Endothelial cell of umbilical vein (primary cell): ENCODE results near the gene DRAP1. TPM values are rescaled to one million over a fixed set of nuclear protein-coding genes. Genes with fewer than 3 reads are reported as not detected.

ENCODE experiments used
- BruUV-seq: library from RNA; stranded (reverse); fragments of 400-500 nt; replicated peaks from 2 replicates; lab custom pipeline; 2021; lab: Mats Ljungman, UMichigan
- CTCF ChIA-PET: fragments of 300-600, 350-600 bp; sonication (Branson Sonifier 250); formaldehyde crosslinking; loops from one replicate; lab custom pipeline; 2021; ENCODE audit warnings: antibody characterized with exemption, inconsistent platforms; lab: Charles Lee
- POLR2A ChIA-PET: fragments of 300-600, 350-600 bp; sonication (Branson Sonifier 250); formaldehyde crosslinking; loops from one replicate; lab custom pipeline; 2021; ENCODE audit warnings: antibody characterized with exemption, inconsistent platforms; lab: Charles Lee
- DNase-seq: peaks from one replicate; pipeline ENCODE4 v3.0.0-alpha.2; 2011; ENCODE audit warnings: low read depth, low spot score
- FAIRE-seq: peaks from 2 replicates; lab custom pipeline; 2011; peaks lifted over from hg19 to GRCh38; lab: Jason Lieb, UNC
- H2AFZ ChIP-seq: 2 replicates; pipeline ENCODE4 v1.6.0; 2012; ENCODE audit warnings: low read depth, low read length, control low read depth, inconsistent platforms
- H3K27ac ChIP-seq: 2 replicates; pipeline ENCODE4 v1.5.1; 2011; ENCODE audit warnings: low read depth, mild to moderate bottlenecking, control low read depth, low read length, moderate library complexity; ENCODE audit not compliant: insufficient read depth
- H3K27me3 ChIP-seq, 2 experiments: 2 replicates each; pipeline versions ENCODE4 v1.6.0 to v1.6.1; 2011; ENCODE audit warnings: low read length in 2 of 2, mixed read lengths in 1 of 2; ENCODE audit not compliant: control insufficient read depth in 2 of 2, insufficient read depth in 2 of 2
- H3K36me3 ChIP-seq, 2 experiments: 2 replicates in 1 of 2; 3 replicates in 1 of 2; pipeline ENCODE4 v1.5.1; 2011; ENCODE audit warnings: low read length in 2 of 2, mild to moderate bottlenecking in 1 of 2, moderate library complexity in 1 of 2; ENCODE audit not compliant: control insufficient read depth in 2 of 2, insufficient read depth in 2 of 2; ENCODE audit errors: extremely low read depth in 1 of 2
- H3K4me1 ChIP-seq: 3 replicates; pipeline ENCODE4 v1.5.1; 2011; ENCODE audit warnings: mild to moderate bottlenecking, low read length; ENCODE audit not compliant: control insufficient read depth, insufficient read depth; ENCODE audit errors: extremely low read depth
- H3K4me2 ChIP-seq: 2 replicates; pipeline ENCODE4 v1.6.1; 2011; ENCODE audit warnings: low read length, control low read depth, mixed read lengths; ENCODE audit not compliant: insufficient read depth
- H3K4me3 ChIP-seq, 3 experiments: fragments of 200-600 bp in 1 of 3; sonication (generic), shearing (Covaris generic) in 1 of 3; replicated peaks in 1 of 3; 2 replicates each; pipeline ENCODE4 v1.5.1; 2011 to 2016; ENCODE audit warnings: control low read depth in 3 of 3, low read length in 3 of 3, mild to moderate bottlenecking in 2 of 3, inconsistent platforms in 1 of 3, low read depth in 1 of 3, moderate library complexity in 1 of 3; ENCODE audit not compliant: insufficient read depth in 1 of 3
- H3K79me2 ChIP-seq: 2 replicates; pipeline ENCODE4 v1.6.0; 2012; ENCODE audit warnings: low read length, inconsistent platforms; ENCODE audit not compliant: control insufficient read depth, insufficient read depth
- H3K9ac ChIP-seq: replicated peaks from 2 replicates; pipeline ENCODE3; 2011; ENCODE audit warnings: low read length, control low read depth; ENCODE audit not compliant: insufficient read depth; ENCODE audit errors: extremely low read depth
- H3K9me1 ChIP-seq: replicated peaks from 3 replicates; pipeline ENCODE4 v1.6.0; 2011; ENCODE audit warnings: mild to moderate bottlenecking, low read length; ENCODE audit not compliant: control insufficient read depth, insufficient read depth; ENCODE audit errors: extremely low read depth
- H3K9me3 ChIP-seq: replicated peaks from 2 replicates; pipeline ENCODE4 v1.5.1; 2012; ENCODE audit warnings: low read length, inconsistent platforms; ENCODE audit not compliant: control insufficient read depth, insufficient read depth
- H4K20me1 ChIP-seq: replicated peaks from 2 replicates; pipeline ENCODE3; 2011; ENCODE audit warnings: mild to moderate bottlenecking, low read length; ENCODE audit not compliant: control insufficient read depth, insufficient read depth; ENCODE audit errors: extremely low read depth
- EZH2 ChIP-seq: IDR thresholded peaks from 2 replicates; pipeline ENCODE4 v1.6.1; 2012; ENCODE audit warnings: borderline replicate concordance, low read depth, mild to moderate bottlenecking, moderate library complexity, low read length, inconsistent platforms; ENCODE audit not compliant: severe bottlenecking
- FOS ChIP-seq: IDR thresholded peaks from 2 replicates; pipeline ENCODE4 v1.6.1; 2011; ENCODE audit warnings: mild to moderate bottlenecking, low read length, moderate library complexity, borderline replicate concordance; ENCODE audit not compliant: insufficient read depth
- GATA2 ChIP-seq: IDR thresholded peaks from 2 replicates; pipeline ENCODE4 v1.7.0; 2011; ENCODE audit warnings: low read depth, mild to moderate bottlenecking, moderate library complexity, mixed read lengths, low read length; ENCODE audit not compliant: insufficient read length, insufficient read depth
- JUN ChIP-seq: IDR thresholded peaks from 2 replicates; pipeline ENCODE4 v1.6.1; 2011; ENCODE audit warnings: borderline replicate concordance, low read depth; ENCODE audit not compliant: insufficient read length, insufficient read depth
- MYC ChIP-seq: IDR thresholded peaks from one replicate; pipeline ENCODE4 v1.6.1; 2011; ENCODE audit warnings: mild to moderate bottlenecking, low read depth, low read length
- POLR2A ChIP-seq: IDR thresholded peaks from 2 replicates; pipeline ENCODE4 v1.6.1; 2012; ENCODE audit warnings: low read depth, mild to moderate bottlenecking, control low read depth, low read length
- POLR2AphosphoS5 ChIP-seq: IDR thresholded peaks from 2 replicates; pipeline ENCODE4 v1.6.1; 2012; ENCODE audit warnings: low read depth, mild to moderate bottlenecking, control low read depth, low read length, moderate library complexity; ENCODE audit not compliant: insufficient read depth
- dilution Hi-C: fragments of 300-500 bp; cut with MboI; formaldehyde crosslinking; loops from one replicate; pipeline ENCODE4 v1.15.0; 2019; ENCODE audit warnings: low sequenced_read_pairs; ENCODE audit not compliant: extremely low pct_ligation_motif_present
- intact Hi-C: fragments of 100-400 bp; cut with micrococcal nuclease; formaldehyde crosslinking; loops from one replicate; pipeline ENCODE4 v1.10.0; 2022
- polyA plus RNA-seq, 4 experiments: library from polyadenylated mRNA; depleted of rRNA in 3 of 4; stranded (reverse) in 3 of 4; unstranded in 1 of 4; fragments of >200 nt; gene quantifications; 2 replicates each; pipeline versions ENCODE4 v1.2.1 to v1.2.3, GENCODE V29; 2011 to 2012; ENCODE audit warnings: missing spikeins in 1 of 4
- total RNA-seq: library from RNA; stranded (reverse); gene quantifications from 2 replicates; pipeline ENCODE4 v1.2.3, GENCODE V29; 2021
- TF ChIP-seq, protein P1 (sequence below), 2 donors: IDR thresholded peaks; 1 replicate in 1 of 2; 2 replicates in 1 of 2; pipeline ENCODE4 v1.5.1; 2011; ENCODE audit warnings: low read length in 2 of 2, mild to moderate bottlenecking in 2 of 2, moderate library complexity in 2 of 2, control low read depth in 1 of 2, inconsistent platforms in 1 of 2, low read depth in 1 of 2; ENCODE audit not compliant: insufficient read depth in 1 of 2; ENCODE audit errors: extremely low read depth in 1 of 2
- TF ChIP-seq, protein P2 (sequence below): IDR thresholded peaks from 2 replicates; pipeline ENCODE4 v1.6.1; 2011; ENCODE audit not compliant: insufficient read depth, insufficient read length

The DRAP1 gene
- total and polyA plus RNA-seq, 2 donors (not counting 3 experiments of a cell fraction or from before 2014, with no cell fraction given): 74.9 to 114 TPM

DNA sequence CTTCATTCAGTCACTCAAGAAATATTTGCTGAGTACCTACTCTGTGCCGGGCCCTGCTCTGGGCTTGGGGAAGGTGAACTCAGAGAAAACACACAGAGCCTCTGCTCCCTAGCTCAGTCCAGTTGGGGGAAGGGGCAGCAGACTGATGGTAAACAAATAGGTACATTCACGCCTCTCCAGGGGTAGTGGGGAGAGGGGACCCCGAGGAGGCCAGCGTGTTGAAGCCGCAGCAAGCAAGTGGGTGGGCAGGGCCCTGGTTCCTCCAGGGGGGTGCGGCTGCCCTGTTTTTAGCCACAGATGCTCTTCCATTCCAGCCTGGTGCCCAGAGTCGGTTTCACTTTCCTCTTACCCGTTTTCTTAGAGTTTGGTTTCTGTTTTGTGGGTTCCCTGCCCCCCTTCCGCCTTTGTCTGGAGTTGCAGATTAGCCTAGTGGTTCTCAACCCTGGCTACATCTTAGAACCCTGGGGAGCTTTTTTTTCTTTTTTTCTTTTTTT lies 8.7 kb downstream of the DRAP1 start:
- Histone ChIP-seq H2AFZ (no peak overlapping the region), H3K4me3 (no peak overlapping the region), H3K9me1 (no peaks in the 10 kb centered on the region), H3K27me3 (no peaks in the 10 kb centered on the region), H3K4me1 (no peaks in the 10 kb centered on the region), H4K20me1 (no peaks in the 10 kb centered on the region), H3K9ac (no peak overlapping the region), H3K36me3 (peaks cover 0 to 3% of the 10 kb centered on the region in 2 experiments), H3K9me3 (no peaks in the 10 kb centered on the region), H3K79me2 (no peaks in the 10 kb centered on the region), H3K4me2 (no peak overlapping the region), H3K27ac (no peak overlapping the region)
- intact Hi-C loops: no loop called here
- FAIRE-seq (no peak), DNase-seq (no peak)
- dilution Hi-C loops: no loop called here
- no TSS peak for BruUV-seq
- ChIA-PET POLR2A (no interaction called here), CTCF (interaction anchor here (0.8 to 1.0 kb wide), 2 partner anchors 13 to 43 kb away, joined by 3 read pairs; no protein-coding TSS in a partner anchor)
- TF ChIP-seq JUN (no peak), GATA2 (no peak), POLR2AphosphoS5 (no peak), EZH2 (no peak), FOS (no peak), MYC (no peak), POLR2A (no peak)
- TF ChIP-seq, protein P1, sequence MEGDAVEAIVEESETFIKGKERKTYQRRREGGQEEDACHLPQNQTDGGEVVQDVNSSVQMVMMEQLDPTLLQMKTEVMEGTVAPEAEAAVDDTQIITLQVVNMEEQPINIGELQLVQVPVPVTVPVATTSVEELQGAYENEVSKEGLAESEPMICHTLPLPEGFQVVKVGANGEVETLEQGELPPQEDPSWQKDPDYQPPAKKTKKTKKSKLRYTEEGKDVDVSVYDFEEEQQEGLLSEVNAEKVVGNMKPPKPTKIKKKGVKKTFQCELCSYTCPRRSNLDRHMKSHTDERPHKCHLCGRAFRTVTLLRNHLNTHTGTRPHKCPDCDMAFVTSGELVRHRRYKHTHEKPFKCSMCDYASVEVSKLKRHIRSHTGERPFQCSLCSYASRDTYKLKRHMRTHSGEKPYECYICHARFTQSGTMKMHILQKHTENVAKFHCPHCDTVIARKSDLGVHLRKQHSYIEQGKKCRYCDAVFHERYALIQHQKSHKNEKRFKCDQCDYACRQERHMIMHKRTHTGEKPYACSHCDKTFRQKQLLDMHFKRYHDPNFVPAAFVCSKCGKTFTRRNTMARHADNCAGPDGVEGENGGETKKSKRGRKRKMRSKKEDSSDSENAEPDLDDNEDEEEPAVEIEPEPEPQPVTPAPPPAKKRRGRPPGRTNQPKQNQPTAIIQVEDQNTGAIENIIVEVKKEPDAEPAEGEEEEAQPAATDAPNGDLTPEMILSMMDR (IDR thresholded peaks at IDR 0.05; ENCODE audit: extremely low read depth in 1 of 2, insufficient read depth in 1 of 2, low read depth in 1 of 2, low read length in 2 of 2): no peak
- TF ChIP-seq, protein P2, sequence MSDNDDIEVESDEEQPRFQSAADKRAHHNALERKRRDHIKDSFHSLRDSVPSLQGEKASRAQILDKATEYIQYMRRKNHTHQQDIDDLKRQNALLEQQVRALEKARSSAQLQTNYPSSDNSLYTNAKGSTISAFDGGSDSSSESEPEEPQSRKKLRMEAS: no peak
